Cardiac fibroblast (primary cell): ENCODE results near the gene ANKRD44.
"Not testable (repeated sequence)": the region's sequence is repeated elsewhere in the genome, so short reads cannot be mapped to it uniquely, and the experiment has no call there.

Experiments
- DNase-seq, 2 donors: peaks; one replicate each; pipeline versions ENCODE4 v3.0.0 to v3.0.0-alpha.2; 2010; ENCODE audit warnings: low read depth in 2 of 2
- H3K4me3 ChIP-seq, 2 donors: replicated peaks in 1 of 2; 1 replicate in 1 of 2; 2 replicates in 1 of 2; pipeline ENCODE4 v1.5.1; 2011; ENCODE audit warnings: low read depth in 2 of 2, low read length in 2 of 2, mild to moderate bottlenecking in 2 of 2, moderate library complexity in 1 of 2
- TF ChIP-seq, protein P1 (sequence below): IDR thresholded peaks from one replicate; pipeline ENCODE4 v1.5.1; 2011; ENCODE audit warnings: low read depth, mild to moderate bottlenecking, low read length, inconsistent platforms

Gene ANKRD44

DNA sequence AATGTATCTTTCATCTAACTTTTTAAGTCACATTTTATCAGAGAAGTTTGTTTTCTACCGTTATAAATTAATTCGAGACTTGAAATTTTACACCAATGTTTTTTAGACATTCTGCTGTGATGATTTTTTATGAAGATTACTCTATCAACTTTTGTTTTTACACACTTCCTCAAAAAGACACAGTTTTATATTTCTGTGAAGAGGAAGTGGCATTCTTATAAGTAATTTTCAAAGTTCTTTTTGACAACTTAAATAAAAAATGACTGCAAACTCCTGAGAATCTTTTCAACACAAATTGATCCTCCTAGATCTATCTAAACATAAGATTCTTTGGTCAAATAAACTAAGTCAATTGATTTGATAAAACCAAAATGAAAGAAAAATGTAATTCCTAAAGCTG is 13.7 kb downstream of the ANKRD44 start:
- DNase-seq, result no peak
- TF ChIP-seq, protein P1, sequence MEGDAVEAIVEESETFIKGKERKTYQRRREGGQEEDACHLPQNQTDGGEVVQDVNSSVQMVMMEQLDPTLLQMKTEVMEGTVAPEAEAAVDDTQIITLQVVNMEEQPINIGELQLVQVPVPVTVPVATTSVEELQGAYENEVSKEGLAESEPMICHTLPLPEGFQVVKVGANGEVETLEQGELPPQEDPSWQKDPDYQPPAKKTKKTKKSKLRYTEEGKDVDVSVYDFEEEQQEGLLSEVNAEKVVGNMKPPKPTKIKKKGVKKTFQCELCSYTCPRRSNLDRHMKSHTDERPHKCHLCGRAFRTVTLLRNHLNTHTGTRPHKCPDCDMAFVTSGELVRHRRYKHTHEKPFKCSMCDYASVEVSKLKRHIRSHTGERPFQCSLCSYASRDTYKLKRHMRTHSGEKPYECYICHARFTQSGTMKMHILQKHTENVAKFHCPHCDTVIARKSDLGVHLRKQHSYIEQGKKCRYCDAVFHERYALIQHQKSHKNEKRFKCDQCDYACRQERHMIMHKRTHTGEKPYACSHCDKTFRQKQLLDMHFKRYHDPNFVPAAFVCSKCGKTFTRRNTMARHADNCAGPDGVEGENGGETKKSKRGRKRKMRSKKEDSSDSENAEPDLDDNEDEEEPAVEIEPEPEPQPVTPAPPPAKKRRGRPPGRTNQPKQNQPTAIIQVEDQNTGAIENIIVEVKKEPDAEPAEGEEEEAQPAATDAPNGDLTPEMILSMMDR, result no peak
- H3K4me3 ChIP-seq, result no peak overlapping the region

DNA sequence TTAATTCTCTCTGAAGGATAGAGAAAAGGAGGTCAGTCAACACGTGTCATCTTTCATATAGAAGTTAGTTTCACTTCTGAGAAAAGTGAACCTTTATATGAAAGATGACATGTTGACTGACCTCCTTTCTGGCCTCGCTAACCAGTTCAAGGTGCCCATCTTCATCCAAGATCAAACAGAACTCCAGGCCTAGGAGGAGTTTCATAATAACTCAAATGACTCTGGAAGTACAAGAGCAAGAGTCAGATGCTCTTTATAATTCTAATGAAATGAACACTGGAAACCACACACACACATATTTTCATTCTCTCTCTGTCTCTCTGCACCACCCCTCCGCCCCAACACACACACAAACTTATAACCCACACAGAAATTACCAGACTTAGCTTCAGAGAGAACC is 16.3 kb downstream of the ANKRD44 start:
- H3K4me3 ChIP-seq, result no peak overlapping the region
- TF ChIP-seq, protein P1, result no peak
- DNase-seq, result no peak

DNA sequence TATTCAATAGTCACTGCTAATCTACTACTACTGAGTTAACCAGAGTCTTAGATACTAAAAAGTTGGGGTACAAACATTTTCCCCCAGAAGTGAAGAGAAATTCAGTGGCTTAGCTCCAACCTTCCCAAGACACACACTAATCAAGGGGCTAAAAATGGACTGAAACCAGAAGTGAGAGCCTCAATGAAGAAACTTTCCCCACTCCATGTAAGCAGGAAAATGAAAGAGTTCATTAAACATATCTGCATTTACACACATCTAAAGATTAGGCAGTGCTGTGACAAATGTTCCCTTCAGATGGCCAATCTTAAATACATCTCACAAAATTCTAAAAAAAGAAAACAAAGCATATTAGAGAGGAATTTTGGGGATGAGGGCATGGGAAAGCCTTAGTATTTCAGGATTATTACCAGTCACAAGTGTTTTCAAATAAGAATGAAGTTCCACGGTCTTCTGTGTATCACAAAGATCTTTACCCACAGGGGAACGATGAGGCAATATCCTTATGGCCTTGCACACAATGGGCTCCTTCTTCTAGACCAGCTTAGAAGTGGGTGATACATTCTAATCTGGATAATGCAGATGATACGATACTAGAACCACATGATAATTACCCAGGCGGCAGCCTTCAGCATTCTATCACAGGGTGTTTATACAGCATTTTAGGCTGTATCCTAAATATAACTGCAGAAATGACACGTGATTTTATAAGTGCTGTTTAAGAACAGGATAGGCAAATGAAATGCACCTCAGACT is 17.1 kb downstream of the ANKRD44 start:
- no peak overlapping the region for H3K4me3 ChIP-seq
- TF ChIP-seq, protein P1, result no peak
- peak; percentile 27 to 55 for DNase-seq

DNA sequence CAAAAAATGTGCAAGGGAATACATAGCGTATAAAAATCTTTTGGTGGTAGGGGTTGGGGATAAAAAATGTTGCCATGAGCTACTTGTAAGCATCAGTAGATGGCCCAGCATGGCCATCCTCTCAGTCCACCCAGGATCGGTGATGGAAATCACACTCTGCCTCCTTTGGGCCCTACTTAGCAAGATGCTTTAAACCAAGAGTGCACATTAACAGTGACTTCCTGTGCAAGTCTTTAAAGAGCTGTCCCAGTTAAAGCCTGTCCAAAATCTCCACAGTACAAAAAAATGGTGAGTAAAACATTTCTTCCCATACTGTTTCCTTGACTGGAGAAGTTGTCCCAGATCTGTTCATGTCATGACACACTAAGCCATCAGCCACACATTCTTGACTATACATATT is 18.0 kb downstream of the ANKRD44 start:
- TF ChIP-seq, protein P1, result no peak
- no peak overlapping the region for H3K4me3 ChIP-seq
- no peak for DNase-seq

DNA sequence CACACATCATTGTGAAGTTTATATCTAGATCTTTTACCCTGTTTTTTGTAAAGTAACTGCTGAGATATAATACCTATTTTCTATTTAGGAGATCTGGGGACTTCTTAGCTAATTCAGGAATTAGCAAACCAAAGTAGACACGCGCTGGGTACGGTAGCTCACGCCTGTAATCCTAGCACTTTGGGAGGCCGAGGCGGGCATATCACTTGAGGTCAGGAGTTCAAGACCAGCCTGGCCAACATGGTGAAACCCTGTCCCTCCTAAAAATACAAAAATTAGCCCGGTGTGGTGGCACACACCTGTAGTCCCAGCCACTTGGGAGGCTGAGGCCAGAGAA is 23.0 kb downstream of the ANKRD44 start:
- not testable (repeated sequence) for DNase-seq, H3K4me3 ChIP-seq

DNA sequence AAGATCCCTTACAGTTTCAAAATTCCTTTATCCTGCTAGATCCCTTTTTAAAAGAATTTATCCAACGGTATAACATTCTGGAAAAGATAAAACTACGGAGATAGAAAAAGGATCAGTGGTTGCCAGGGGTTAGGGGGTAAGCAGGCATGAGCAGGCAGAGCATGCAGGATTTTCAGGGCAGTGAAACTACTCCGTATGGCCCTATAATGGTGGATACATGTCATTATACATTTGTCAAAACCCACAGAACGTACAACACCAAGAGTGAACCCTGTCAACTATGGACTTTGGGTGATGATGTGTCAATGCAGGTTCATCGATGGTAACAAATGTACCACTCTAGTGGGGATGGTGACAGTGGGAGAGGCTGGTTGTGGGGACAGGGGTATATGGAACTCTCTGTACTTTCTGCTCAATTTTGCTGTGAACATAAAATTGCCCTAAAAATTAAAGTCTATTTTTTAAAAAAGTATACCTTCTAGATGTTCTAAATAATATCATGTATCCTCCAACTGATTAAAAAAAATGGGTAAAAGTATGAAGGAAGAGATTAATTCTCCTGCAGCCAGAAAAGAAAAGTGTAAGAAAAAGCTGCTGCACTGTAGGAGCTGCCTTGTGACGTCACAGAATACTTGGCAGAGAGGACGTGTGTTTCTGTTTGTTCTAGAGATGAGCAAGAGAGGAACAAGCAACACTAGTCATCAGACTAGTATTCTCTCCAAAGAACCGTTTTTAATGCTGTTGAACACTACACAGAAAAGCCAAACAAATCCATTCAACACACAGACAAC is 23.6 kb downstream of the ANKRD44 start:
- no peak overlapping the region for H3K4me3 ChIP-seq
- TF ChIP-seq, protein P1, result no peak
- peak; percentile 91 to 95 for DNase-seq

DNA sequence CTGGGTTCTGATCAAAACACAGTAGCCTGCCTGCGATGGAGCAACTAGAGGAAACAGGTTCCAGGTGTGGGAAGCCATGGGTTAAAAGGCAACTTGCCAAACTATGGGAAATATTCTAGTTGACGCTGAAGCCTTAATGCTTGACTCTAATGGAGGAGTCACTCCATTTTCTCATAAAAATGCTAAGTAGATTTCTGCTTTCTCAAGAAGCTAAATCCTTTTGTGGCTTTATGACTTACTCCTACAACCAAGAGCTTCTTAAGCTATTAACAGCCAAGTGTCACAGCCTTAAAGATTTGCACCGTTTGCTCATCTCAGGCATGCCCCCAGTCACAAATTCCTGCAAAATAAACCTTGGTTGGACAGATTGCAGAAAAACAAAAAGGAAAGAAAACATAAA is 25.2 kb downstream of the ANKRD44 start:
- DNase-seq, result no peak
- no peak overlapping the region for H3K4me3 ChIP-seq
- TF ChIP-seq, protein P1, result no peak
